Ishikawa (cell line): ENCODE data around the gene PTPRS.

Experiments
- CEBPB ChIP-seq: IDR thresholded peaks from 2 replicates; pipeline ENCODE4 v1.6.1; 2012
- CREB1 ChIP-seq: IDR thresholded peaks from 2 replicates; pipeline ENCODE4 v1.6.1; 2012; ENCODE audit warnings: low read depth
- EP300 ChIP-seq: IDR thresholded peaks from 2 replicates; pipeline ENCODE4 v1.6.1; 2012; ENCODE audit warnings: borderline replicate concordance
- FOXM1 ChIP-seq: IDR thresholded peaks from 2 replicates; pipeline ENCODE4 v1.6.1; 2012; ENCODE audit warnings: low read depth, borderline replicate concordance
- NFIC ChIP-seq: IDR thresholded peaks from 2 replicates; pipeline ENCODE4 v1.6.1; 2012
- RAD21 ChIP-seq: IDR thresholded peaks from 2 replicates; pipeline ENCODE4 v1.6.1; 2012; ENCODE audit warnings: low read depth
- TAF1 ChIP-seq: IDR thresholded peaks from 2 replicates; pipeline ENCODE4 v1.6.1; 2012; ENCODE audit warnings: low read depth, mild to moderate bottlenecking
- TEAD4 ChIP-seq: IDR thresholded peaks from 2 replicates; pipeline ENCODE4 v1.6.1; 2012
- YY1 ChIP-seq: IDR thresholded peaks from 2 replicates; pipeline ENCODE4 v1.6.1; 2012; ENCODE audit warnings: low read depth
- ZBTB7A ChIP-seq: IDR thresholded peaks from 2 replicates; pipeline ENCODE4 v1.6.1; 2012; ENCODE audit warnings: low read depth
- TF ChIP-seq, protein P1 (sequence below): IDR thresholded peaks from 2 replicates; pipeline ENCODE4 v1.6.1; 2012
- TF ChIP-seq, protein P2 (sequence below): IDR thresholded peaks from 2 replicates; pipeline ENCODE4 v1.6.1; 2012; ENCODE audit warnings: low read depth, mild to moderate bottlenecking
- TF ChIP-seq, protein P3 (sequence below): IDR thresholded peaks from 2 replicates; pipeline ENCODE4 v1.6.1; 2012

DNA sequence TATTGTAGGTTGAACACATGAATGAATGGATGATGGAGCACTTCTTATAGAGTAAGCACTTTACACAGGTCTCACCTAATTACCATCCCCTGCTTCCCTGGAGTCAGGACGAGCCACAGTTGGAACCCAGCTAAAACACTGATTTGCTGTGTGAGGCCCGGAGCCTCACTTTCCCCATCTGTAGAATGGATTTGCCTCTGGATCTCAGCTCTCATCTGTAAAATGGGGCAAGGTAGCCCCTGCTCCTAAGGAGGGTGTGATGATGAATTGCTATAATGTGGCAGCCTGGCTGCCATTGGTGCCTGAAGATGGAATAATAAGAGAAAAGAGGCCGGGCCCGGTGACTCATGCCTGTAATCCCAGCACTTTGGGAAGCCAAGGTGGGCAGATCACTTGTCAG lies 1.4 kb upstream of the PTPRS start:
- no peak for TF ChIP-seq TAF1
- no peak for TF ChIP-seq CEBPB
- no peak for TF ChIP-seq EP300
- TF ChIP-seq, protein P1, sequence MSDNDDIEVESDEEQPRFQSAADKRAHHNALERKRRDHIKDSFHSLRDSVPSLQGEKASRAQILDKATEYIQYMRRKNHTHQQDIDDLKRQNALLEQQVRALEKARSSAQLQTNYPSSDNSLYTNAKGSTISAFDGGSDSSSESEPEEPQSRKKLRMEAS, result no peak
- TF ChIP-seq YY1, result no peak
- TF ChIP-seq, protein P2, sequence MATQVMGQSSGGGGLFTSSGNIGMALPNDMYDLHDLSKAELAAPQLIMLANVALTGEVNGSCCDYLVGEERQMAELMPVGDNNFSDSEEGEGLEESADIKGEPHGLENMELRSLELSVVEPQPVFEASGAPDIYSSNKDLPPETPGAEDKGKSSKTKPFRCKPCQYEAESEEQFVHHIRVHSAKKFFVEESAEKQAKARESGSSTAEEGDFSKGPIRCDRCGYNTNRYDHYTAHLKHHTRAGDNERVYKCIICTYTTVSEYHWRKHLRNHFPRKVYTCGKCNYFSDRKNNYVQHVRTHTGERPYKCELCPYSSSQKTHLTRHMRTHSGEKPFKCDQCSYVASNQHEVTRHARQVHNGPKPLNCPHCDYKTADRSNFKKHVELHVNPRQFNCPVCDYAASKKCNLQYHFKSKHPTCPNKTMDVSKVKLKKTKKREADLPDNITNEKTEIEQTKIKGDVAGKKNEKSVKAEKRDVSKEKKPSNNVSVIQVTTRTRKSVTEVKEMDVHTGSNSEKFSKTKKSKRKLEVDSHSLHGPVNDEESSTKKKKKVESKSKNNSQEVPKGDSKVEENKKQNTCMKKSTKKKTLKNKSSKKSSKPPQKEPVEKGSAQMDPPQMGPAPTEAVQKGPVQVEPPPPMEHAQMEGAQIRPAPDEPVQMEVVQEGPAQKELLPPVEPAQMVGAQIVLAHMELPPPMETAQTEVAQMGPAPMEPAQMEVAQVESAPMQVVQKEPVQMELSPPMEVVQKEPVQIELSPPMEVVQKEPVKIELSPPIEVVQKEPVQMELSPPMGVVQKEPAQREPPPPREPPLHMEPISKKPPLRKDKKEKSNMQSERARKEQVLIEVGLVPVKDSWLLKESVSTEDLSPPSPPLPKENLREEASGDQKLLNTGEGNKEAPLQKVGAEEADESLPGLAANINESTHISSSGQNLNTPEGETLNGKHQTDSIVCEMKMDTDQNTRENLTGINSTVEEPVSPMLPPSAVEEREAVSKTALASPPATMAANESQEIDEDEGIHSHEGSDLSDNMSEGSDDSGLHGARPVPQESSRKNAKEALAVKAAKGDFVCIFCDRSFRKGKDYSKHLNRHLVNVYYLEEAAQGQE, result no peak
- TF ChIP-seq ZBTB7A, result no peak
- no peak for TF ChIP-seq CREB1
- TF ChIP-seq RAD21, result no peak
- TF ChIP-seq NFIC, result no peak
- TF ChIP-seq TEAD4, result no peak
- TF ChIP-seq FOXM1, result no peak
- TF ChIP-seq, protein P3, sequence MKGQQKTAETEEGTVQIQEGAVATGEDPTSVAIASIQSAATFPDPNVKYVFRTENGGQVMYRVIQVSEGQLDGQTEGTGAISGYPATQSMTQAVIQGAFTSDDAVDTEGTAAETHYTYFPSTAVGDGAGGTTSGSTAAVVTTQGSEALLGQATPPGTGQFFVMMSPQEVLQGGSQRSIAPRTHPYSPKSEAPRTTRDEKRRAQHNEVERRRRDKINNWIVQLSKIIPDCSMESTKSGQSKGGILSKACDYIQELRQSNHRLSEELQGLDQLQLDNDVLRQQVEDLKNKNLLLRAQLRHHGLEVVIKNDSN, result no peak
